ENCODE measurements around the gene HINT3. TPM values are rescaled to one million over a fixed set of nuclear protein-coding genes. Genes with fewer than 3 reads are reported as not detected.
A peak's percentile ranks its signal among the peaks of the same experiment; 100 is the strongest.

The HINT3 gene
- total RNA-seq, 1 donor from 2014 or later, result 11.8 TPM

- TF ChIP-seq EZH2 (IDR thresholded peaks at IDR 0.05; ENCODE audit: insufficient read depth, low read length), result no peak
- TF ChIP-seq, protein P1, sequence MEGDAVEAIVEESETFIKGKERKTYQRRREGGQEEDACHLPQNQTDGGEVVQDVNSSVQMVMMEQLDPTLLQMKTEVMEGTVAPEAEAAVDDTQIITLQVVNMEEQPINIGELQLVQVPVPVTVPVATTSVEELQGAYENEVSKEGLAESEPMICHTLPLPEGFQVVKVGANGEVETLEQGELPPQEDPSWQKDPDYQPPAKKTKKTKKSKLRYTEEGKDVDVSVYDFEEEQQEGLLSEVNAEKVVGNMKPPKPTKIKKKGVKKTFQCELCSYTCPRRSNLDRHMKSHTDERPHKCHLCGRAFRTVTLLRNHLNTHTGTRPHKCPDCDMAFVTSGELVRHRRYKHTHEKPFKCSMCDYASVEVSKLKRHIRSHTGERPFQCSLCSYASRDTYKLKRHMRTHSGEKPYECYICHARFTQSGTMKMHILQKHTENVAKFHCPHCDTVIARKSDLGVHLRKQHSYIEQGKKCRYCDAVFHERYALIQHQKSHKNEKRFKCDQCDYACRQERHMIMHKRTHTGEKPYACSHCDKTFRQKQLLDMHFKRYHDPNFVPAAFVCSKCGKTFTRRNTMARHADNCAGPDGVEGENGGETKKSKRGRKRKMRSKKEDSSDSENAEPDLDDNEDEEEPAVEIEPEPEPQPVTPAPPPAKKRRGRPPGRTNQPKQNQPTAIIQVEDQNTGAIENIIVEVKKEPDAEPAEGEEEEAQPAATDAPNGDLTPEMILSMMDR (IDR thresholded peaks at IDR 0.05; ENCODE audit: insufficient read depth, low read depth, low read length), result no peak
- H3K27ac Mint-ChIP-seq (ENCODE audit: unreplicated experiment), result no peak overlapping the region
- peaks cover 18% of the 10 kb centered on the region for H3K4me1 Mint-ChIP-seq (ENCODE audit: low read depth, unreplicated experiment)
Observed at GRCh38 chr6:125939026-125939425, 17.5 kb upstream of the HINT3 start.

GRCh38 chr6:125939791-125940190, 16.8 kb upstream of the HINT3 start:
- FAIRE-seq (no peak), DNase-seq (ENCODE audit: low read depth) (no peak)
- no peak overlapping the region for H2AFZ ChIP-seq (ENCODE audit: low read depth, low read length)
- Mint-ChIP-seq H3K4me3 (ENCODE audit: unreplicated experiment) (no peak overlapping the region), H3K27me3 (ENCODE audit: low read depth, unreplicated experiment) (no peaks in the 10 kb centered on the region), H3K9me3 (ENCODE audit: unreplicated experiment) (peaks cover 11% of the 10 kb centered on the region), H3K36me3 (ENCODE audit: low read depth, unreplicated experiment) (no peaks in the 10 kb centered on the region), H3K4me1 (ENCODE audit: low read depth, unreplicated experiment) (peaks cover 20% of the 10 kb centered on the region), H3K27ac (ENCODE audit: unreplicated experiment) (no peak overlapping the region)
- no peaks in the 10 kb centered on the region for H3K36me3 ChIP-seq (ENCODE audit: insufficient read depth, low read length)
- no peak overlapping the region for H3K9ac ChIP-seq (ENCODE audit: low read length)
- no peak overlapping the region for H3K4me2 ChIP-seq (ENCODE audit: low read length)
- no peaks in the 10 kb centered on the region for H4K20me1 ChIP-seq (ENCODE audit: insufficient read depth, low read length)
- H3K9me3 ChIP-seq (ENCODE audit: insufficient read depth, low read depth, low read length), result no peaks in the 10 kb centered on the region
- no peaks in the 10 kb centered on the region for H3K27me3 ChIP-seq (ENCODE audit: insufficient read depth, low read length)
- no peak overlapping the region for H3K27ac ChIP-seq (ENCODE audit: low read depth, low read length)
- H3K4me1 ChIP-seq (ENCODE audit: insufficient read depth, low read length), result peaks cover 16% of the 10 kb centered on the region
- H3K79me2 ChIP-seq (ENCODE audit: insufficient read depth, low read length), result no peaks in the 10 kb centered on the region
- no peak overlapping the region for H3K4me3 ChIP-seq (ENCODE audit: insufficient read depth, low read depth, low read length)
- no peak for TF ChIP-seq EZH2 (IDR thresholded peaks at IDR 0.05; ENCODE audit: insufficient read depth, low read length)
- TF ChIP-seq, protein P1 (IDR thresholded peaks at IDR 0.05; ENCODE audit: insufficient read depth, low read depth, low read length), result no peak

More at GRCh38 chr6:125939026-125939425, 17.5 kb upstream of the HINT3 start:
- H4K20me1 ChIP-seq (ENCODE audit: insufficient read depth, low read length), result no peaks in the 10 kb centered on the region
- no peaks in the 10 kb centered on the region for H3K79me2 ChIP-seq (ENCODE audit: insufficient read depth, low read length)
- no peaks in the 10 kb centered on the region for H3K36me3 Mint-ChIP-seq (ENCODE audit: low read depth, unreplicated experiment)
- H3K27ac ChIP-seq (ENCODE audit: low read depth, low read length), result no peak overlapping the region
- FAIRE-seq (no peak), DNase-seq (ENCODE audit: low read depth) (no peak)
- H3K9me3 Mint-ChIP-seq (ENCODE audit: unreplicated experiment), result peaks cover 11% of the 10 kb centered on the region
- no peaks in the 10 kb centered on the region for H3K27me3 Mint-ChIP-seq (ENCODE audit: low read depth, unreplicated experiment)
- H3K27me3 ChIP-seq (ENCODE audit: insufficient read depth, low read length), result no peaks in the 10 kb centered on the region
- H3K4me3 ChIP-seq (ENCODE audit: insufficient read depth, low read depth, low read length), result no peak overlapping the region
- H3K9me3 ChIP-seq (ENCODE audit: insufficient read depth, low read depth, low read length), result no peaks in the 10 kb centered on the region
- peaks cover 11% of the 10 kb centered on the region for H3K4me1 ChIP-seq (ENCODE audit: insufficient read depth, low read length)
- H3K36me3 ChIP-seq (ENCODE audit: insufficient read depth, low read length), result no peaks in the 10 kb centered on the region
- no peak overlapping the region for H2AFZ ChIP-seq (ENCODE audit: low read depth, low read length)
- H3K4me2 ChIP-seq (ENCODE audit: low read length), result no peak overlapping the region
- no peak overlapping the region for H3K9ac ChIP-seq (ENCODE audit: low read length)
- no peak overlapping the region for H3K4me3 Mint-ChIP-seq (ENCODE audit: unreplicated experiment)

DNA sequence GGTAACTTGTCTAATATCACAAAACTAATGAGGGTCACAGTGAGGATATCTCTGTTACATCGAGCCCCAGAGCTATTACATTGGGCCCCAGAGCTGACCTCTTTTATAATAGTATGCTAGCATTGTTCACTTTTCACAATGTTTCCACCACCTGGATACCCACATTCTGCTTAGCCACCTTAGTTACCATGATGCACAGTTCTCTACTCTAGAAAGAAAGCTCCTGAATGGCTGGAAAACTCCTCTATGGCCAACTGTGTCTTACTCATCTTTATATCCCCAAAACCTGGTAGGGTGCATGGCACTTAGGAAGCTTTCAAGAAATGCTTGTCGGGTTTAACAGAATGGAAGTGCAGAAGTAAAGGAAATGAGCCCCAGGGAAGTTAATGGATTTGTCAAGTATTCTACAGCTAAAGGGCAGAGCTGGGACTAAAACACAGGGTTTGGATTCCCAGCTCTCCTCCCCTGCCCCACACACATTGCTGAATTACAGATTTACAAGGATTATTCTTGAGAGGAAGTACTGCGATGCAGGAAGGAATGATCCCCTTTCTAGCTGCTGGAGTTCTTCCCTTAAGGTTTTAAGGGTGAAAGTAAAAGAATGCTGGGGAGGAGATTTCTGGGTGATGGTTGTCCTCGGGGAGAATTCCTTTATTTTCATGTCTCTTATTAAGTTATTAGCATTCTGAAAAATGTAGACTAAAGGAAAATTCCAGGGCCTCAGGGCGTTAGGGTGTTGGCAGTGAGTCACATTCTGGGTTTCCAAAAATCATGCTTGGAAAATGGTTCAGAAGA, 16.1 kb upstream of the HINT3 start:
- no peak overlapping the region for H2AFZ ChIP-seq (ENCODE audit: low read depth, low read length)
- H3K27me3 ChIP-seq (ENCODE audit: insufficient read depth, low read length), result no peaks in the 10 kb centered on the region
- H3K4me1 Mint-ChIP-seq (ENCODE audit: low read depth, unreplicated experiment), result peaks cover 21% of the 10 kb centered on the region
- H3K4me3 Mint-ChIP-seq (ENCODE audit: unreplicated experiment), result no peak overlapping the region
- no peaks in the 10 kb centered on the region for H4K20me1 ChIP-seq (ENCODE audit: insufficient read depth, low read length)
- H3K27ac ChIP-seq (ENCODE audit: low read depth, low read length), result no peak overlapping the region
- H3K27me3 Mint-ChIP-seq (ENCODE audit: low read depth, unreplicated experiment), result no peaks in the 10 kb centered on the region
- FAIRE-seq, result no peak
- H3K36me3 ChIP-seq (ENCODE audit: insufficient read depth, low read length), result no peaks in the 10 kb centered on the region
- peaks cover 9% of the 10 kb centered on the region for H3K9me3 Mint-ChIP-seq (ENCODE audit: unreplicated experiment)
- no peak overlapping the region for H3K9ac ChIP-seq (ENCODE audit: low read length)
- TF ChIP-seq EZH2 (IDR thresholded peaks at IDR 0.05; ENCODE audit: insufficient read depth, low read length), result no peak
- TF ChIP-seq, protein P1 (IDR thresholded peaks at IDR 0.05; ENCODE audit: insufficient read depth, low read depth, low read length), result no peak
- no peak overlapping the region for H3K4me3 ChIP-seq (ENCODE audit: insufficient read depth, low read depth, low read length)
- H3K9me3 ChIP-seq (ENCODE audit: insufficient read depth, low read depth, low read length), result no peaks in the 10 kb centered on the region
- H3K79me2 ChIP-seq (ENCODE audit: insufficient read depth, low read length), result no peaks in the 10 kb centered on the region
- peaks cover 22% of the 10 kb centered on the region for H3K4me1 ChIP-seq (ENCODE audit: insufficient read depth, low read length)
- H3K36me3 Mint-ChIP-seq (ENCODE audit: low read depth, unreplicated experiment), result no peaks in the 10 kb centered on the region
- DNase-seq (ENCODE audit: low read depth), result no peak
- H3K4me2 ChIP-seq (ENCODE audit: low read length), result peak overlapping the region; percentile 19
- H3K27ac Mint-ChIP-seq (ENCODE audit: unreplicated experiment), result no peak overlapping the region

Measured in astrocyte (in vitro differentiated cells and primary cell).